Immature natural killer cell (primary cell): ENCODE results near the gene C1orf56. TPM values are rescaled to one million over a fixed set of nuclear protein-coding genes. Genes with fewer than 3 reads are reported as not detected.
"Not testable (repeated sequence)": the region's sequence is repeated elsewhere in the genome, so short reads cannot be mapped to it uniquely, and the experiment has no call there.

ENCODE experiments used
- DNase-seq, 3 donors: peaks; one replicate each; pipeline ENCODE4 v3.0.0; 2022; ENCODE audit warnings: mixed read lengths in 1 of 3
- H3K27ac Mint-ChIP-seq, 6 donors: one replicate each; pipeline ENCODE4 v1.8.0; 2020; ENCODE audit warnings: mixed read lengths in 6 of 6, mild to moderate bottlenecking in 5 of 6, inconsistent platforms in 4 of 6, moderate library complexity in 3 of 6
- H3K27me3 Mint-ChIP-seq, 3 donors: one replicate each; pipeline ENCODE4 v1.8.0; 2020 to 2021; ENCODE audit warnings: low read depth in 3 of 3, mild to moderate bottlenecking in 3 of 3, mixed read lengths in 3 of 3, moderate library complexity in 3 of 3, inconsistent platforms in 1 of 3
- H3K36me3 Mint-ChIP-seq, 3 donors: one replicate each; pipeline ENCODE4 v1.8.0; 2020; ENCODE audit warnings: mixed read lengths in 3 of 3, inconsistent platforms in 2 of 3, mild to moderate bottlenecking in 2 of 3
- H3K4me1 Mint-ChIP-seq, 2 donors: one replicate each; pipeline ENCODE4 v1.8.0; 2020; ENCODE audit warnings: inconsistent platforms in 2 of 2, mild to moderate bottlenecking in 2 of 2, mixed read lengths in 2 of 2, moderate library complexity in 1 of 2
- H3K4me3 Mint-ChIP-seq, 5 donors: one replicate each; pipeline ENCODE4 v1.8.0; 2020; ENCODE audit warnings: mild to moderate bottlenecking in 5 of 5, mixed read lengths in 5 of 5, inconsistent platforms in 3 of 5, moderate library complexity in 3 of 5
- H3K9me3 Mint-ChIP-seq, 6 donors: one replicate each; pipeline ENCODE4 v1.8.0; 2020; ENCODE audit warnings: mild to moderate bottlenecking in 6 of 6, mixed read lengths in 6 of 6, inconsistent platforms in 4 of 6, moderate library complexity in 3 of 6
- polyA plus RNA-seq, 3 donors: library from polyadenylated mRNA; unstranded; fragments of 300-500 nt; fragmentation: Illumina TruSeq; gene quantifications; one replicate each; pipeline ENCODE4 v1.2.3, GENCODE V29; 2021

The C1orf56 gene
- polyA plus RNA-seq, 3 donors from 2014 or later = 4.0 to 7.0 (median 4.3) TPM

DNA sequence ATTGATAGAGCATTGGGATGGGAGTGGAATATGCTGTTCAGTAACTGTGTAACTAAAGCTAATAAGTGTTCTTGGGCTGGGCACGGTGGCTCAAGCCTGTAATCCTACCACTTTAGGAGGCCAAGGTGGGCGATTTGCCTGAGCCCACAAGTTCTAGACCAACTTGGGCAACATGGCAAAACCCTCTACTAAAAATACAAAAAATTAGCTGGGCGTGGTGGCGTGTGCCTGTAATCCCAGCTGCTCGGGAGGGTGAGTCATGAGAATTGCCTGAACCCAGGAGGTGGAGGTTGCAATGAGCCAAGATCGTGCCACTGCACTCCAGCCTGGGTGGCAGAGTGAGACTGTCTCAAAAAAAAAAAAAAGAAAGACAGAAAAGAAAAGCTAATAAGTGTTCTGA lies 49.9 kb downstream of the C1orf56 start:
- not testable (repeated sequence) for H3K4me1 Mint-ChIP-seq, H3K4me3 Mint-ChIP-seq, H3K27me3 Mint-ChIP-seq, DNase-seq, H3K9me3 Mint-ChIP-seq, H3K27ac Mint-ChIP-seq
- peaks cover 4 to 14% (median 4%) of the 10 kb centered on the region in 3 donors for H3K36me3 Mint-ChIP-seq

DNA sequence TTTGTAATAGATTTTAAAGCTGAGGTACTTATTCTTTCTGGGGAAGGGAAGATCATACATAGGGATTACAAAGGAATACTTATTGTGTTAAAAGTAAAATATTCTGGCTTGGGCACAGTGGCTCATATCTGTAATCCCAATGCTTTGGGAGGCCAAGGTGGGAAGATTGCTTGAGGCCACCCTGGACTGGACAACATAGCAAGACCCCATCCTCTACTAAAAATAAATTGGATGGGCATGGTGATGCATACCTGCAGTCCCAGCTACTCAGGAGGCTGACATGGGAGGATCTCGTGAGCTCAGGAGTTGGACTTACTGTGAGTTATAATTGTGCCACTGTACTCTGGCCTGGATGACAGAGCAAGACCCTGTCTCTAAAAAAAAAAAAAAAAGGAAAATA lies 50.6 kb downstream of the C1orf56 start:
- peaks cover 0 to 8% (median 4%) of the 10 kb centered on the region in 3 donors for H3K36me3 Mint-ChIP-seq
- H3K9me3 Mint-ChIP-seq = no peaks in the 10 kb centered on the region
- no peak overlapping the region for H3K27ac Mint-ChIP-seq
- H3K4me1 Mint-ChIP-seq = no peaks in the 10 kb centered on the region
- no peak overlapping the region for H3K4me3 Mint-ChIP-seq
- DNase-seq = no peak
- H3K27me3 Mint-ChIP-seq = no peaks in the 10 kb centered on the region

Other genes starting within 250 kb of the C1orf56 start
- 1 to 10 TPM in 1 of 3 donors, not detected in 2; 1.1 TPM for gene CTSK, start 239.5 kb upstream of the C1orf56 start, polyA plus RNA-seq
- gene ARNT, start 171.2 kb upstream of the C1orf56 start, polyA plus RNA-seq = 10 to 100 TPM; 14.5 to 28.7 (median 17.6) TPM
- not detected for gene CTXND2, start 160.6 kb upstream of the C1orf56 start, polyA plus RNA-seq
- gene SETDB1, start 121.4 kb upstream of the C1orf56 start, polyA plus RNA-seq = 10 to 100 TPM; 11.7 to 20.9 (median 15.3) TPM
- 100 to 1,000 TPM; 138 to 200 (median 168) TPM for gene CERS2, start 72.9 kb upstream of the C1orf56 start, polyA plus RNA-seq
- not detected for gene ANXA9, start 65.5 kb upstream of the C1orf56 start, polyA plus RNA-seq
- gene MINDY1, start 40.8 kb upstream of the C1orf56 start, polyA plus RNA-seq = 1 to 10 TPM; 2.1 to 5.1 (median 3.6) TPM
- 10 to 100 TPM; 35.6 to 53.3 (median 40.1) TPM for gene PRUNE1, start 39.3 kb upstream of the C1orf56 start, polyA plus RNA-seq
- gene BNIPL, start 11.2 kb upstream of the C1orf56 start, polyA plus RNA-seq = under 1 TPM in 1 of 3 donors, not detected in 2; 0.18 TPM
- gene CDC42SE1, start 11.9 kb downstream of the C1orf56 start, polyA plus RNA-seq = 100 to 1,000 TPM; 129 to 177 (median 150) TPM
- 1 to 10 TPM; 4.2 to 7.9 (median 6.0) TPM for gene MLLT11, start 12.6 kb downstream of the C1orf56 start, polyA plus RNA-seq
- gene GABPB2, start 23.0 kb downstream of the C1orf56 start, polyA plus RNA-seq = 10 to 100 TPM in 1 of 3 donors, 1 to 10 TPM in 2; 5.1 to 14.2 (median 5.7) TPM
- gene SEMA6C, start 98.9 kb downstream of the C1orf56 start, polyA plus RNA-seq = 1 to 10 TPM in 1 of 3 donors, under 1 TPM in 2; 0.23 to 1.5 (median 0.54) TPM
- gene TNFAIP8L2, start 108.9 kb downstream of the C1orf56 start, polyA plus RNA-seq = 10 to 100 TPM; 25.9 to 69.2 (median 32.0) TPM
- under 1 TPM in 1 of 3 donors, not detected in 2; 0.29 TPM for gene LYSMD1, start 118.2 kb downstream of the C1orf56 start, polyA plus RNA-seq
- 100 to 1,000 TPM in 1 of 3 donors, 10 to 100 TPM in 2; 79.4 to 122 (median 96.4) TPM for gene SCNM1, start 118.4 kb downstream of the C1orf56 start, polyA plus RNA-seq
- 1 to 10 TPM in 1 of 3 donors, not detected in 2; 1.3 TPM for gene TMOD4, start 128.2 kb downstream of the C1orf56 start, polyA plus RNA-seq
- 100 to 1,000 TPM in 1 of 3 donors, 10 to 100 TPM in 2; 68.7 to 102 (median 75.5) TPM for gene VPS72, start 142.4 kb downstream of the C1orf56 start, polyA plus RNA-seq
- 10 to 100 TPM; 13.6 to 20.1 (median 15.8) TPM for gene PIP5K1A, start 150.8 kb downstream of the C1orf56 start, polyA plus RNA-seq
- gene PSMD4, start 207.0 kb downstream of the C1orf56 start, polyA plus RNA-seq = 100 to 1,000 TPM; 246 to 364 (median 282) TPM
- 1 to 10 TPM in 2 of 3 donors, under 1 TPM in 1; 0.11 to 1.8 (median 1.5) TPM for gene ZNF687, start 234.5 kb downstream of the C1orf56 start, polyA plus RNA-seq